Brain microvascular endothelial cell (primary cell): ENCODE data around the gene GDPD1.

ENCODE experiments used
- DNase-seq: peaks from one replicate; pipeline ENCODE4 v3.0.0-alpha.2; 2020
- H3K27ac ChIP-seq: fragments of 250-450 bp; sonication (Bioruptor Pico); 2 replicates; pipeline ENCODE4 v1.5.1; 2020; ENCODE audit warnings: mild to moderate bottlenecking, moderate library complexity
- H3K27me3 ChIP-seq: fragments of 250-450 bp; sonication (Bioruptor Pico); replicated peaks from 2 replicates; pipeline ENCODE4 v1.5.1; 2020; ENCODE audit warnings: mild to moderate bottlenecking
- H3K36me3 ChIP-seq: fragments of 250-450 bp; sonication (Bioruptor Pico); replicated peaks from 2 replicates; pipeline ENCODE4 v1.5.1; 2020; ENCODE audit warnings: mild to moderate bottlenecking
- H3K4me3 ChIP-seq: 2 replicates; pipeline ENCODE4 v1.5.1; 2011; ENCODE audit warnings: low read depth, mild to moderate bottlenecking, control low read depth, low read length, moderate library complexity
- CTCF ChIP-seq: IDR thresholded peaks from 2 replicates; pipeline ENCODE4 v1.5.1; 2011; ENCODE audit warnings: low read depth, mild to moderate bottlenecking, moderate library complexity, low read length, control low read depth, inconsistent platforms; ENCODE audit errors: missing control alignments
- in situ Hi-C: cut with HindIII; loops from 2 replicates; pipeline ENCODE4 v1.10.0; 2017; ENCODE audit warnings: low sequenced_read_pairs, low pct_ligation_motif_present

Gene GDPD1

GRCh38 chr17:59260722-59261121 lies 40.4 kb downstream of the GDPD1 start:
- no peak for TF ChIP-seq CTCF
- no peak overlapping the region for H3K27ac ChIP-seq
- no peak for DNase-seq
- H3K27me3 ChIP-seq = no peaks in the 10 kb centered on the region
- no peaks in the 10 kb centered on the region for H3K36me3 ChIP-seq
- H3K4me3 ChIP-seq = no peak overlapping the region
- in situ Hi-C loops = no loop called here

DNA sequence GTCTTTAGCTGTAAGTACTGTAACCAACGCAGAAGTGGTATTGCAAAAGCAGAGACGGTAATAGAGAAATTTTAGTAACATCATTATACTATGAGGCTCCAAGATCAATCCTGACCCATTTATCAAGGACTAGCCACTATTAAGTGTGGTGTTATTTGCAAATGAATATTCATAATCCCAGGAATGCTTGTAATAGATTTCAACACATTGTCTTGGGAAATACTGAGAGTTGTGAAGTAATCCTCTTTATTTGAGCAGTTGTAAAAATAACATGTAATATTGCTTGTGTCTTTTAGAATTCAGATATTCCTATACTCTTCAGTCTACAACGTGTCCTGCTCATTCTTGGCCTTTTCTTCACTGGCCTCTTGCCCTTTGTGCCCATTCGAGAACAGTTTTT lies 46.4 kb downstream of the GDPD1 start:
- Histone ChIP-seq H3K27ac (no peak overlapping the region), H3K27me3 (no peaks in the 10 kb centered on the region), H3K36me3 (no peaks in the 10 kb centered on the region), H3K4me3 (no peak overlapping the region)
- in situ Hi-C loops = no loop called here
- no peak for DNase-seq
- TF ChIP-seq CTCF = no peak

DNA sequence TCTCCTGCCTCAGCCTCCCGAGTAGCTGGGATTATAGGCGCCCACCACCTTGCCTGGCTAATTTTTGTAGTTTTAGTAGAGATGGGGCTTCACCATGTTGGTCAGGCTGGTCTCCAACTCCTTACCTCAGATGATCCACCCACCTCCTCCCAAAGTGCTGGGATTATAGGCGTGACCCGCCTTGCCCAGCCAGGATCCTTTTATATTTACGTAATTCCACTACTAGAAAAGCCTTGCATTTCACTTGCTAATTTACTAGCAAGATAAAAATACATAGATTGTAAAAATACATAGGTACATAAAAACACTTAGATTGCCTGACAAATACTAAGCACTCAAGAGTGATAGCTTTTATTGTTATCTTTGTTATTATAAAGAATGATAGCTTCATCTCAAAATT lies 47.5 kb downstream of the GDPD1 start:
- H3K27me3 ChIP-seq = no peaks in the 10 kb centered on the region
- no peaks in the 10 kb centered on the region for H3K36me3 ChIP-seq
- no peak overlapping the region for H3K27ac ChIP-seq
- no peak for DNase-seq
- in situ Hi-C loops = no loop called here
- no peak for TF ChIP-seq CTCF
- H3K4me3 ChIP-seq = no peak overlapping the region

DNA sequence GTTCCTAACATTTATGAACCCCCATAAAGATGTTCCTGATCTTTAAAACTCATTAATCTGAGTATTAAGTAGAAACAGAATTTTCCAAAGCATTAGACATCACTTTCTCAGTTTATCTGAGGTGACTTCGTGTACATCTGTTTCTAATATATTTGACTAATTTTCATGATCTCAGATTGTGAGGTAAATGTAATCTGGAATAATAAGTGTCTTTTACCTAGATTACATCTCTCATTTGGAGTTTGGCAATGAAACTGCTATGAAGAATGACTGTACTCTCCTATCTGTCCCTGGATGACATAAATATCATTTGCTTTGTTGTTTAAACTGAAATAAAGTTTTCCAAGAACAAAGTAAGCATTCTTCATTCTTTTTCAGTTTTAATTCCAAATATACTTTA lies 55.3 kb downstream of the GDPD1 start:
- in situ Hi-C loops = no loop called here
- Histone ChIP-seq H3K27me3 (no peaks in the 10 kb centered on the region), H3K4me3 (no peak overlapping the region), H3K27ac (no peak overlapping the region), H3K36me3 (no peaks in the 10 kb centered on the region)
- no peak for TF ChIP-seq CTCF
- DNase-seq = no peak

- no peak for TF ChIP-seq CTCF
- in situ Hi-C loops = no loop called here
- Histone ChIP-seq H3K27me3 (no peaks in the 10 kb centered on the region), H3K4me3 (no peak overlapping the region), H3K36me3 (no peaks in the 10 kb centered on the region), H3K27ac (no peak overlapping the region)
- no peak for DNase-seq
These were observed 56.7 kb downstream of the GDPD1 start for GRCh38 chr17:59277031-59277430.

DNA sequence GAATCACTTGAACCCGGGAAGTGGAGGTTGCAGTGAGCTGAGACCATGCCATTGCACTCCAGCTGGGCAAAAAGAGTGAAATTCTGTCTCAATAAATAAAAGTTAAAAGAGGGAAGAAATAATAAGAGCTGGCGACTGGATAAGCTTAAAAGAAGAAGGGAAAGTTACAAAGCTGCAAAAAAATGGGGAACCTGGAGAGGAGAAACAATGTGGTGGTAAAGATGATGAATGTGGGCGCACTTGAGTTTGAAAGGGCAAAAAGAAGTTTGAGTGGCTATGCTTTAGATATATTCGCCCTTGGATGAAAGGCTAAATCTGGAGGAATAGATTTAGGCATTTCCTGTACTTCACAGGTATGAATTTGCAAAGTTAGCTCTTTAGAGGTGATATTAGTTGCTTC lies 58.1 kb downstream of the GDPD1 start:
- no peak for DNase-seq
- in situ Hi-C loops = no loop called here
- no peak overlapping the region for H3K27ac ChIP-seq
- no peak for TF ChIP-seq CTCF
- H3K4me3 ChIP-seq = no peak overlapping the region
- H3K27me3 ChIP-seq = no peaks in the 10 kb centered on the region
- no peaks in the 10 kb centered on the region for H3K36me3 ChIP-seq
